Fibroblast of upper back skin (primary cell): ENCODE results near the gene PCDHA5.
"Not testable (repeated sequence)": the region's sequence is repeated elsewhere in the genome, so short reads cannot be mapped to it uniquely, and the experiment has no call there.

ENCODE experiments used
- DNase-seq: peaks from one replicate; pipeline ENCODE4 v3.0.0-alpha.2; 2013

PCDHA5 gene

GRCh38 chr5:140821375-140822280 lies at the start of gene PCDHA5:
Gene PCDHA5, plus strand, starts transcription at chr5:140821613.
- no peak for DNase-seq

- DNase-seq: no peak
Measured at GRCh38 chr5:140780512-140780911, 40.9 kb upstream of the PCDHA5 start.

- DNase-seq: no peak
Measured at GRCh38 chr5:140785905-140786686, 35.3 kb upstream of the PCDHA5 start, which contains the start of gene PCDHA1. Gene PCDHA1, plus strand, starts transcription at chr5:140786140.

GRCh38 chr5:140787422-140787821 lies 34.0 kb upstream of the PCDHA5 start:
- not testable (repeated sequence) for DNase-seq

- DNase-seq: not testable (repeated sequence)
Measured at GRCh38 chr5:140787849-140788504, 33.4 kb upstream of the PCDHA5 start.

GRCh38 chr5:140791089-140791488 lies 30.3 kb upstream of the PCDHA5 start:
- DNase-seq: no peak

DNA sequence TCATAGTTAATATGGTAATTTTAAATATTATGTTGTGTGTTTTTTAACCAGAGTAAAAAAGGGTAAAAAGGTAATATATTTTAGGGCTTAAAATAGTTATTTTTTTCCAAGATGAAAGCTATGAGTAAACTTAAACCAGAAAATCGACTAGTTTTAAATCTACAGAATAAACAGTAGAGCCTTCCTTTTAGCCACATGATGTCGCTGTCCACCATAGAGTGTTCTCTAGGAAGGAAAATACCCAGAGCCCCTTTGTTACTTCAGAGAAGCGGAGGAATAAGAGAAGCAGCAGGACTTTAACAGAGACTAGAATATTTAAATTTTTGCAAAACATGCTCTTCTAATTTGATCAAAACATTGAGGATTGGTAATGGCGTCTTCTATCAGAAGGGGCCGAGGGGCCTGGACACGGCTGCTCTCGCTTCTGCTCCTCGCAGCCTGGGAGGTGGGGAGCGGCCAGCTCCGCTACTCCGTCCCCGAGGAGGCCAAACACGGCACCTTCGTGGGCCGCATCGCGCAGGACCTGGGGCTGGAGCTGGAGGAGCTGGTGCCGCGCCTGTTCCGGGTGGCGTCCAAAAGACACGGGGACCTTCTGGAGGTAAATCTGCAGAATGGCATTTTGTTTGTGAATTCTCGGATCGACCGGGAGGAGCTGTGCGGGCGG lies 26.7 kb upstream of the PCDHA5 start, which contains the start of gene PCDHA2:
Gene PCDHA2 (plus strand): TSS at position 258 of the 664 bp plus-strand sequence.
- no peak for DNase-seq

DNA sequence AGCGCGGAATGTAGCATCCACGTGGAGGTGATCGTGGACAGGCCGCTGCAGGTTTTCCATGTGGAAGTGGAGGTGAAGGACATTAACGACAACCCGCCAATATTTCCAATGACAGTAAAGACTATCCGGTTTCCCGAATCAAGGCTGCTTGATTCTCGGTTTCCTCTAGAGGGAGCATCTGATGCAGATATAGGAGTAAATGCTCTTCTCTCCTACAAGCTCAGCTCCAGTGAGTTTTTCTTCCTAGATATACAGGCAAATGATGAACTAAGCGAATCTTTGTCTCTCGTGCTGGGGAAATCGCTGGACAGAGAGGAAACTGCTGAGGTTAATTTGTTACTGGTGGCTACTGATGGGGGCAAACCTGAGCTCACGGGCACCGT lies 26.2 kb upstream of the PCDHA5 start:
- no peak for DNase-seq

- DNase-seq: not testable (repeated sequence)
Measured at GRCh38 chr5:140796072-140796717, 25.2 kb upstream of the PCDHA5 start.

- no peak for DNase-seq
Measured at GRCh38 chr5:140796718-140797095, 24.7 kb upstream of the PCDHA5 start.

- DNase-seq: peak; percentile 2
Measured at GRCh38 chr5:140800816-140801493, 20.5 kb upstream of the PCDHA5 start, which contains the start of gene PCDHA3. Gene PCDHA3, plus strand, starts transcription at chr5:140801057.

DNA sequence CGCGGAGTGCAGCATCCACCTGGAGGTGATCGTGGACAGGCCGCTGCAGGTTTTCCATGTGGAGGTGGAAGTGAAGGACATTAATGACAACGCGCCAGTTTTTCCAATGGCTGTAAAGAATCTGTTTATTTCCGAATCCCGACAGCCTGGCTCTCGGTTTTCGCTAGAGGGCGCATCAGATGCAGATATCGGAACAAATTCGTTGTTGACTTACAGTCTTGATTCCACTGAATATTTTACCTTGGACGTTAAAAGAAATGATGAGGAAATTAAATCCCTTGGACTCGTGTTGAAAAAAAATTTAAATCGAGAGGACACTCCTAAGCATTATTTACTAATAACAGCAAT lies 19.9 kb upstream of the PCDHA5 start:
- no peak for DNase-seq

DNA sequence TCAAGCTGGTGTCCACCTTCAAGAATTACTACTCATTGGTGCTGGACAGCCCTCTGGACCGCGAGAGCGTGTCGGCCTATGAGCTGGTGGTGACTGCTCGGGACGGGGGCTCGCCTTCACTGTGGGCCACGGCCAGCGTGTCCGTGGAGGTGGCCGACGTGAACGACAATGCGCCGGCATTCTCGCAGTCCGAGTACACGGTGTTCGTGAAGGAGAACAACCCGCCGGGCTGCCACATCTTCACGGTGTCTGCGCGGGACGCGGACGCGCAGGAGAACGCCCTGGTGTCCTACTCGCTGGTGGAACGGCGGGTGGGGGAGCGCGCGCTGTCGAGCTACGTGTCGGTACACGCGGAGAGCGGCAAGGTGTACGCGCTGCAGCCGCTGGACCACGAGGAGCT lies 19.0 kb upstream of the PCDHA5 start:
- not testable (repeated sequence) for DNase-seq

DNA sequence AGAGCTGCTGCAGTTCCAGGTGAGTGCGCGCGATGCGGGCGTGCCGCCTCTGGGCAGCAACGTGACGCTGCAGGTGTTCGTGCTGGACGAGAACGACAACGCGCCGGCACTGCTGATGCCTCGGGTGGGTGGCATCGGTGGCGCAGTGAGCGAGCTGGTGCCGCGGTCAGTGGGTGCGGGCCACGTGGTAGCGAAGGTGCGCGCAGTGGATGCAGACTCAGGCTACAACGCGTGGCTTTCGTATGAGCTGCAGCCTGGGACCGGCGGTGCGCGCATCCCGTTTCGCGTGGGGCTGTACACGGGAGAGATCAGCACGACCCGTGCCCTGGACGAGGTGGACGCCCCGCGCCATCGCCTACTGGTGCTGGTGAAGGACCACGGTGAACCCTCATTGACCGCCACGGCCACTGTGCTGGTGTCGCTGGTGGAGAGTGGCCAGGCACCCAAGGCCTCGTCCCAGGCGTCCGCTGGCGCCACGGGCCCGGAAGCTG lies 18.6 kb upstream of the PCDHA5 start:
- DNase-seq: no peak

- DNase-seq: no peak
Measured at GRCh38 chr5:140806834-140807775, 14.3 kb upstream of the PCDHA5 start, which contains the start of gene PCDHA4. Gene PCDHA4, plus strand, starts transcription at chr5:140807068.

GRCh38 chr5:140808241-140808888 lies 13.0 kb upstream of the PCDHA5 start:
- DNase-seq: not testable (repeated sequence)

GRCh38 chr5:140808889-140809291 lies 12.5 kb upstream of the PCDHA5 start:
- DNase-seq: no peak

- DNase-seq: no peak
Measured at GRCh38 chr5:140822281-140822629, 842 bp downstream of the PCDHA5 start.

- not testable (repeated sequence) for DNase-seq
Measured at GRCh38 chr5:140822969-140823368, 1.6 kb downstream of the PCDHA5 start.

DNA sequence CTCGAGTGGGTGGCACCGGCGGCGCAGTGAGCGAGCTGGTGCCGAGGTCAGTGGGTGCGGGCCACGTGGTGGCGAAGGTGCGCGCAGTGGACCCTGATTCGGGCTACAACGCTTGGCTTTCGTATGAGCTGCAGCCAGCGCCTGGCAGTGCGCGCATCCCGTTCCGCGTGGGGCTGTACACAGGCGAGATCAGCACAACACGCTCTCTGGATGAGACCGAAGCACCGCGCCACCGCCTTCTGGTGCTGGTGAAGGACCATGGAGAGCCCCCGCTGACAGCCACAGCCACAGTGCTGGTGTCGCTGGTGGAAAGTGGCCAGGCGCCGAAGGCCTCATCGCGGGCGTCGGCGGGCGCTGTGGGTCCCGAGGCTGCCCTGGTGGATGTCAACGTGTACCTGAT lies 2.1 kb downstream of the PCDHA5 start:
- DNase-seq: no peak
